HepG2 (cell line): ENCODE results near the gene MRPL50. TPM values are rescaled to one million over a fixed set of nuclear protein-coding genes. Genes with fewer than 3 reads are reported as not detected.

Experiments used
- AKNA ChIP-seq: sonication (generic); formaldehyde crosslinking; IDR thresholded peaks from 2 replicates; pipeline ENCODE4 v1.4.0; 2020; ENCODE audit warnings: missing genetic modification reagents, borderline replicate concordance
- ARNT2 ChIP-seq: sonication (generic); formaldehyde crosslinking; IDR thresholded peaks from 2 replicates; pipeline ENCODE4 v1.8.0; 2022; ENCODE audit warnings: mild to moderate bottlenecking, low read depth, missing genetic modification reagents, moderate library complexity
- GZF1 ChIP-seq: sonication (generic); formaldehyde crosslinking; IDR thresholded peaks from 2 replicates; pipeline ENCODE4 v1.5.1; 2020; ENCODE audit warnings: mild to moderate bottlenecking, missing genetic modification reagents
- HOXA9 ChIP-seq: sonication (generic); formaldehyde crosslinking; IDR thresholded peaks from 2 replicates; pipeline ENCODE4 v1.8.1; 2022; ENCODE audit warnings: missing genetic modification reagents, mild to moderate bottlenecking, moderate library complexity, borderline replicate concordance
- ISL2 ChIP-seq: sonication (generic); formaldehyde crosslinking; IDR thresholded peaks from 2 replicates; pipeline ENCODE4 v1.5.0; 2020; ENCODE audit warnings: missing genetic modification reagents
- MEIS2 ChIP-seq: sonication (generic); formaldehyde crosslinking; IDR thresholded peaks from 2 replicates; pipeline ENCODE4 v1.9.0; 2021; ENCODE audit warnings: mild to moderate bottlenecking, missing genetic modification reagents
- NFKBIZ ChIP-seq: IDR thresholded peaks from 2 replicates; pipeline ENCODE4 v1.6.1; 2018; ENCODE audit warnings: missing genetic modification reagents, missing compliant biosample characterization
- PTBP1 ChIP-seq: fragments of 200-400 bp; formaldehyde crosslinking; IDR thresholded peaks from 2 replicates; pipeline ENCODE4 v1.6.1; 2018; ENCODE audit warnings: low read length, low read depth; ENCODE audit not compliant: poor library complexity, severe bottlenecking
- SALL1 ChIP-seq: sonication (generic); formaldehyde crosslinking; IDR thresholded peaks from 2 replicates; pipeline ENCODE4 v1.8.0; 2022; ENCODE audit warnings: mild to moderate bottlenecking, missing genetic modification reagents
- SYNCRIP ChIP-seq: fragments of 200-400 bp; formaldehyde crosslinking; IDR thresholded peaks from 2 replicates; pipeline ENCODE4 v1.6.1; 2018; ENCODE audit warnings: mild to moderate bottlenecking, low read depth, low read length; ENCODE audit not compliant: insufficient read depth
- YEATS2 ChIP-seq: sonication (generic); formaldehyde crosslinking; IDR thresholded peaks from 2 replicates; pipeline ENCODE4 v1.4.0; 2020; ENCODE audit warnings: missing genetic modification reagents, borderline replicate concordance
- ZFP62 ChIP-seq: sonication (generic); formaldehyde crosslinking; IDR thresholded peaks from 2 replicates; pipeline ENCODE4 v1.4.0; 2020; ENCODE audit warnings: missing genetic modification reagents
- ZNF605 ChIP-seq: sonication (generic); formaldehyde crosslinking; IDR thresholded peaks from 2 replicates; pipeline ENCODE4 v1.8.0; 2022; ENCODE audit warnings: mild to moderate bottlenecking, missing genetic modification reagents
- ZNF816 ChIP-seq: sonication (generic); formaldehyde crosslinking; IDR thresholded peaks from 2 replicates; pipeline ENCODE4 v1.8.0; 2022; ENCODE audit warnings: missing genetic modification reagents, mild to moderate bottlenecking, borderline replicate concordance
- ZNF878 ChIP-seq: sonication (generic); formaldehyde crosslinking; IDR thresholded peaks from 2 replicates; pipeline ENCODE4 v1.8.1; 2023; ENCODE audit warnings: mild to moderate bottlenecking, missing genetic modification reagents, moderate library complexity
- polyA plus RNA-seq, 8 experiments: library from polyadenylated mRNA; depleted of rRNA in 3 of 8; stranded (reverse) in 7 of 8; unstranded in 1 of 8; fragments of >200 nt; fragmentation: Illumina TruSeq in 4 of 8; extraction: Trizol in 4 of 8; gene quantifications; 2 replicates each; pipeline versions ENCODE4 v1.2.1 to v1.2.3, GENCODE V29; 2011 to 2016; ENCODE audit warnings: low read depth in 4 of 8, missing spikeins in 1 of 8, mixed read lengths in 1 of 8; ENCODE audit not compliant: insufficient read depth in 1 of 8
- total RNA-seq, 5 experiments: library from RNA; depleted of rRNA; stranded (reverse); fragments of >200 nt; fragmentation: Illumina TruSeq; extraction: Trizol; gene quantifications; 2 replicates each; pipeline ENCODE4 v1.2.3, GENCODE V29; 2016; ENCODE audit warnings: low read depth in 1 of 5
- TF ChIP-seq, protein P1 (sequence below): sonication (generic); formaldehyde crosslinking; IDR thresholded peaks from 2 replicates; pipeline ENCODE4 v1.9.0; 2021; ENCODE audit warnings: missing genetic modification reagents, borderline replicate concordance
- TF ChIP-seq, protein P2 (sequence below): IDR thresholded peaks from 2 replicates; pipeline ENCODE4 v1.6.1; 2016; ENCODE audit warnings: low read depth, borderline replicate concordance
- TF ChIP-seq, protein P3 (sequence below): sonication (generic); formaldehyde crosslinking; IDR thresholded peaks from 2 replicates; pipeline ENCODE4 v1.8.0; 2022; ENCODE audit warnings: mild to moderate bottlenecking, missing genetic modification reagents; ENCODE audit not compliant: insufficient replicate concordance

The MRPL50 gene
- total and polyA plus RNA-seq, 2 of the 13 experiments (the other 11 are each of a cell fraction or from before 2014, with no cell fraction given) = 37.1 to 70.0 TPM

GRCh38 chr9:101387871-101388506 lies 10.4 kb downstream of the MRPL50 start (continued):
- TF ChIP-seq, protein P1, sequence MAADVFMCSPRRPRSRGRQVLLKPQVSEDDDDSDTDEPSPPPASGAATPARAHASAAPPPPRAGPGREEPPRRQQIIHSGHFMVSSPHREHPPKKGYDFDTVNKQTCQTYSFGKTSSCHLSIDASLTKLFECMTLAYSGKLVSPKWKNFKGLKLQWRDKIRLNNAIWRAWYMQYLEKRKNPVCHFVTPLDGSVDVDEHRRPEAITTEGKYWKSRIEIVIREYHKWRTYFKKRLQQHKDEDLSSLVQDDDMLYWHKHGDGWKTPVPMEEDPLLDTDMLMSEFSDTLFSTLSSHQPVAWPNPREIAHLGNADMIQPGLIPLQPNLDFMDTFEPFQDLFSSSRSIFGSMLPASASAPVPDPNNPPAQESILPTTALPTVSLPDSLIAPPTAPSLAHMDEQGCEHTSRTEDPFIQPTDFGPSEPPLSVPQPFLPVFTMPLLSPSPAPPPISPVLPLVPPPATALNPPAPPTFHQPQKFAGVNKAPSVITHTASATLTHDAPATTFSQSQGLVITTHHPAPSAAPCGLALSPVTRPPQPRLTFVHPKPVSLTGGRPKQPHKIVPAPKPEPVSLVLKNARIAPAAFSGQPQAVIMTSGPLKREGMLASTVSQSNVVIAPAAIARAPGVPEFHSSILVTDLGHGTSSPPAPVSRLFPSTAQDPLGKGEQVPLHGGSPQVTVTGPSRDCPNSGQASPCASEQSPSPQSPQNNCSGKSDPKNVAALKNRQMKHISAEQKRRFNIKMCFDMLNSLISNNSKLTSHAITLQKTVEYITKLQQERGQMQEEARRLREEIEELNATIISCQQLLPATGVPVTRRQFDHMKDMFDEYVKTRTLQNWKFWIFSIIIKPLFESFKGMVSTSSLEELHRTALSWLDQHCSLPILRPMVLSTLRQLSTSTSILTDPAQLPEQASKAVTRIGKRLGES = no peak
- TF ChIP-seq, protein P2, sequence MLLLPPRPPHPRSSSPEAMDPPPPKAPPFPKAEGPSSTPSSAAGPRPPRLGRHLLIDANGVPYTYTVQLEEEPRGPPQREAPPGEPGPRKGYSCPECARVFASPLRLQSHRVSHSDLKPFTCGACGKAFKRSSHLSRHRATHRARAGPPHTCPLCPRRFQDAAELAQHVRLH (CRISPR knock-in tag) = 0 out of 2 replicates have a peak, but pooled peaks have one; percentile 19
- TF ChIP-seq SALL1 (CRISPR knock-in tag) = peak; percentile 52; the same call in 1 of the 2 replicates
- TF ChIP-seq ZFP62 = no peak
- TF ChIP-seq YEATS2 (CRISPR knock-in tag) = peak; percentile 33; the same call in 1 of the 2 replicates
- TF ChIP-seq ZNF816 (CRISPR knock-in tag) = peak; percentile 90
- no peak for TF ChIP-seq SYNCRIP
- TF ChIP-seq, protein P3, sequence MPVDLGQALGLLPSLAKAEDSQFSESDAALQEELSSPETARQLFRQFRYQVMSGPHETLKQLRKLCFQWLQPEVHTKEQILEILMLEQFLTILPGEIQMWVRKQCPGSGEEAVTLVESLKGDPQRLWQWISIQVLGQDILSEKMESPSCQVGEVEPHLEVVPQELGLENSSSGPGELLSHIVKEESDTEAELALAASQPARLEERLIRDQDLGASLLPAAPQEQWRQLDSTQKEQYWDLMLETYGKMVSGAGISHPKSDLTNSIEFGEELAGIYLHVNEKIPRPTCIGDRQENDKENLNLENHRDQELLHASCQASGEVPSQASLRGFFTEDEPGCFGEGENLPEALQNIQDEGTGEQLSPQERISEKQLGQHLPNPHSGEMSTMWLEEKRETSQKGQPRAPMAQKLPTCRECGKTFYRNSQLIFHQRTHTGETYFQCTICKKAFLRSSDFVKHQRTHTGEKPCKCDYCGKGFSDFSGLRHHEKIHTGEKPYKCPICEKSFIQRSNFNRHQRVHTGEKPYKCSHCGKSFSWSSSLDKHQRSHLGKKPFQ (CRISPR knock-in tag) = no peak
- TF ChIP-seq HOXA9 (CRISPR knock-in tag) = no peak
- TF ChIP-seq GZF1 (CRISPR knock-in tag) = no peak
- TF ChIP-seq ARNT2 (CRISPR knock-in tag) = peak; percentile 38; the same call in 1 of the 2 replicates
- no peak for TF ChIP-seq NFKBIZ (CRISPR knock-in tag)
- TF ChIP-seq PTBP1 = no peak
- peak; percentile 55; the same call in 1 of the 2 replicates for TF ChIP-seq ISL2 (CRISPR knock-in tag)
- TF ChIP-seq MEIS2 (CRISPR knock-in tag) = no peak
- no peak for TF ChIP-seq ZNF605 (CRISPR knock-in tag)
- no peak for TF ChIP-seq ZNF878
- no peak for TF ChIP-seq AKNA (CRISPR knock-in tag)
